Small intestine (tissue), 7 donors: ENCODE data around the gene VWA8. TPM values are rescaled to one million over a fixed set of nuclear protein-coding genes. Genes with fewer than 3 reads are reported as not detected.

Experiments used
- DNase-seq, 2 donors: peaks; one replicate each; pipeline versions ENCODE4 v3.0.0 to v3.0.0-alpha.2; 2013
- FAIRE-seq: peaks from 2 replicates; lab custom pipeline; 2012; peaks lifted over from hg19 to GRCh38; lab: Jason Lieb, UNC
- H3K27ac ChIP-seq, 3 donors: one replicate each; pipeline ENCODE4 v1.5.1; 2013; ENCODE audit warnings: low read length in 2 of 3, mild to moderate bottlenecking in 2 of 3, control low read depth in 1 of 3, inconsistent platforms in 1 of 3, low read depth in 1 of 3, moderate library complexity in 1 of 3
- H3K27me3 ChIP-seq, 3 donors: one replicate each; pipeline ENCODE4 v1.6.1; 2013; ENCODE audit warnings: low read length in 3 of 3, inconsistent platforms in 1 of 3; ENCODE audit not compliant: control insufficient read depth in 3 of 3, insufficient read depth in 3 of 3
- H3K36me3 ChIP-seq, 3 donors: one replicate each; pipeline ENCODE4 v1.6.1; 2013; ENCODE audit warnings: low read length in 3 of 3, inconsistent platforms in 1 of 3, low read depth in 1 of 3, mild to moderate bottlenecking in 1 of 3, moderate library complexity in 1 of 3; ENCODE audit not compliant: control insufficient read depth in 3 of 3, insufficient read depth in 2 of 3
- H3K4me1 ChIP-seq, 3 donors: one replicate each; pipeline ENCODE4 v1.6.1; 2013; ENCODE audit warnings: low read length in 2 of 3, inconsistent platforms in 1 of 3, low read depth in 1 of 3, mild to moderate bottlenecking in 1 of 3, moderate library complexity in 1 of 3; ENCODE audit not compliant: control insufficient read depth in 3 of 3, insufficient read depth in 2 of 3
- H3K4me3 ChIP-seq, 3 donors: one replicate each; pipeline ENCODE4 v1.5.1; 2013; ENCODE audit warnings: low read length in 3 of 3, control low read depth in 1 of 3, inconsistent platforms in 1 of 3, low read depth in 1 of 3, mild to moderate bottlenecking in 1 of 3, moderate library complexity in 1 of 3
- H3K9me3 ChIP-seq, 2 donors: one replicate each; pipeline ENCODE4 v1.6.1; 2013; ENCODE audit warnings: low read depth in 1 of 2, low read length in 1 of 2; ENCODE audit not compliant: control insufficient read depth in 2 of 2, insufficient read depth in 1 of 2
- WGBS, 3 donors: extraction: QIAGEN DNeasy Blood & Tissue Kit; methylation state at CpG; one replicate each; pipeline ENCODE4 v1.1.7; 2013; 5-methylcytosine and 5-hydroxymethylcytosine counted together
- polyA plus RNA-seq, 4 donors: library from polyadenylated mRNA; stranded (reverse) in 3 of 4; unstranded in 1 of 4; fragments of 200-250 nt in 3 of 4; fragments of 120-200 nt in 1 of 4; gene quantifications; one replicate each; pipeline versions ENCODE4 v1.2.1 to v1.2.3, GENCODE V29; 2013
- donor health status: healthy with polysubstance abuse.
- donor health status: control.
- donor health status: control.
- donor health status: Bipolar disorder and iron deficiency.
- donor health status: healthy.

VWA8 gene
- polyA plus RNA-seq, 4 donors = 3.8 to 11.5 (median 6.0) TPM

- H3K9me3 ChIP-seq = no peaks in the 10 kb centered on the region
- FAIRE-seq = no peak
- no peaks in the 10 kb centered on the region for H3K27me3 ChIP-seq
- 91 to 98% (median 93%) methylated on average over 1 of the region's 1 CpG for WGBS, 3 donors
- DNase-seq = no peak
- no peak overlapping the region for H3K27ac ChIP-seq
- peaks cover 0 to 4% (median 0%) of the 10 kb centered on the region in 3 donors for H3K4me1 ChIP-seq
- H3K4me3 ChIP-seq = no peak overlapping the region
- H3K36me3 ChIP-seq = peaks cover 0 to 3% (median 0%) of the 10 kb centered on the region in 3 donors
Measured at GRCh38 chr13:41691274-41691673, 269.6 kb downstream of the VWA8 start.

DNA sequence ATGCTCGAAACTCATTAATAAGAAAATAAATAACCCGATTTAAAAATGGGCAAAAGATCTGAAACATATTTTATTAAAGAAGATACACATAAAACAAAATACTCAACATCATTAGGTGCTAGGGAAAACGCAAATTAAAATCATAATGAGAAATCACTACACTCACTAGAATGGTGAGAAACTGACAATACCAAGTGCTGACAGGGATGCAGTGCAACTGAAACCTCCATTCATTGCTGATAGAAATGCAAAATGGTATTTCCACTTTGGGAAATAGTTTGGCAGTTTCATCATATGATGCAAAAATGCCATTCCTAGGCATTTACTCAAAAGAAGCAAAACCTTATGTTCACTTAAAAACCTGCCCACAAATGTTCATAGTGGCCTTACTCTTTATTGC is 278.1 kb downstream of the VWA8 start:
- WGBS, 3 donors = 95 to 97% (median 97%) methylated on average over 3 of the region's 3 CpGs

DNA sequence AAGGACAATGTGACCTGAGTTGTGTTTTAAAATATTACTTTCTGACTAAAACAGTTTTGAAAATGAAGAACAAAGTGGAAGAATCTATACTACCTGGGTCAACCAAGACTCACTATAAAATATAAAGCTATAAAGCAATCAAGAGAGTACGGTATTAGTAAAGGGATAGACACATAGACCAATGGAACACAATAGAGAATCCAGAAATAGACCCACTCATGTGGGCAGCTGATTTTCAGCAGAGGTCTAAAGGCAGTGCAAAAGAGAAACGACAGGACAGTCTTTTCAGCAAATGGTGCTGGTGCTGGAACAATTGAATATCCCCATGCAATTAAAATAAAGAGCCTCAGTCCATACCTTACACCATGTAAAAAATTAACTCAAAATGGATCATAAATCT is 278.9 kb downstream of the VWA8 start:
- FAIRE-seq (no peak), DNase-seq (no peak)
- Histone ChIP-seq H3K4me3 (no peak overlapping the region), H3K36me3 (peaks cover 0 to 7% (median 5%) of the 10 kb centered on the region in 3 donors), H3K4me1 (no peaks in the 10 kb centered on the region), H3K27ac (no peak overlapping the region), H3K27me3 (no peaks in the 10 kb centered on the region), H3K9me3 (no peaks in the 10 kb centered on the region)
- 91 to 94% (median 93%) methylated on average over 2 of the region's 2 CpGs for WGBS, 3 donors

More for the DNA sequence above, 278.1 kb downstream of the VWA8 start:
- Histone ChIP-seq H3K36me3 (peaks cover 0 to 7% (median 5%) of the 10 kb centered on the region in 3 donors), H3K27me3 (no peaks in the 10 kb centered on the region), H3K4me1 (no peaks in the 10 kb centered on the region), H3K4me3 (no peak overlapping the region), H3K9me3 (no peaks in the 10 kb centered on the region), H3K27ac (no peak overlapping the region)
- DNase-seq (no peak), FAIRE-seq (no peak)

- Histone ChIP-seq H3K36me3 (peaks cover 0 to 7% (median 3%) of the 10 kb centered on the region in 3 donors), H3K9me3 (no peaks in the 10 kb centered on the region), H3K27ac (no peak overlapping the region), H3K4me3 (no peak overlapping the region), H3K4me1 (no peaks in the 10 kb centered on the region), H3K27me3 (no peaks in the 10 kb centered on the region)
- 75 to 98% (median 89%) methylated on average over 3 of the region's 3 CpGs for whole genome bisulfite sequencing, 3 donors
- FAIRE-seq (no peak), DNase-seq (no peak)
Measured at GRCh38 chr13:41681587-41681986, 279.3 kb downstream of the VWA8 start.

- no peak overlapping the region for H3K27ac ChIP-seq
- no peak for FAIRE-seq
- H3K4me1 ChIP-seq = no peaks in the 10 kb centered on the region
- DNase-seq = no peak
- H3K27me3 ChIP-seq = no peaks in the 10 kb centered on the region
- WGBS, 3 donors = 95 to 98% (median 97%) methylated on average over 2 of the region's 2 CpGs
- H3K9me3 ChIP-seq = no peaks in the 10 kb centered on the region
- H3K4me3 ChIP-seq = no peak overlapping the region
- H3K36me3 ChIP-seq = peaks cover 0 to 7% (median 4%) of the 10 kb centered on the region in 3 donors
Measured at GRCh38 chr13:41680900-41681299, 280.0 kb downstream of the VWA8 start.

- H3K27ac ChIP-seq = no peak overlapping the region
- no peak overlapping the region for H3K4me3 ChIP-seq
- H3K4me1 ChIP-seq = no peaks in the 10 kb centered on the region
- no peak for DNase-seq
- no peaks in the 10 kb centered on the region for H3K27me3 ChIP-seq
- 43 to 60% (median 59%) methylated on average over 1 of the region's 1 CpG for WGBS, 3 donors
- peaks cover 0 to 13% (median 6%) of the 10 kb centered on the region in 3 donors for H3K36me3 ChIP-seq
- no peak for FAIRE-seq
- H3K9me3 ChIP-seq = no peaks in the 10 kb centered on the region
Measured at GRCh38 chr13:41678848-41679247, 282.1 kb downstream of the VWA8 start.

DNA sequence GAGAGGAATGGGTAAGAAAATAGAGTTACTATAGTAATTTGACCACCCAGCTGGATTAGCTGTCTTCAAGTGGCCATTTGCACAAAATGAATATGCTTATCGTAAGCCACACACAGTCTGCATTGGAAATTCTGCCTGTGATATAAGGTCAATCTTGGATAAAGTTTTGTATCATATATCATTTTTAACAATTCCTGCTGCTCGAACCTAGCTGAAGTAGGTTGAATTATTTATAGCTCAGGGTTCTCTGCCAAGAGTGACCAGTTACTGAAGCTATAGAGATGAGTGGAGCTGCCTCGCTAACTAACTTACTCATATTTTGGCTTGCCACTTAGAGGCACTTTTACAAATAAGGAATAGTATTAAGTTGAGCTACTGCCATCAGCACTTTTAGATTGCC is 282.7 kb downstream of the VWA8 start:
- WGBS, 3 donors = 77 to 96% (median 90%) methylated on average over 3 of the region's 3 CpGs
- no peak overlapping the region for H3K27ac ChIP-seq
- H3K27me3 ChIP-seq = no peaks in the 10 kb centered on the region
- H3K4me3 ChIP-seq = no peak overlapping the region
- DNase-seq (no peak), FAIRE-seq (no peak)
- peaks cover 0 to 10% (median 9%) of the 10 kb centered on the region in 3 donors for H3K36me3 ChIP-seq
- no peaks in the 10 kb centered on the region for H3K9me3 ChIP-seq
- H3K4me1 ChIP-seq = no peaks in the 10 kb centered on the region

- Histone ChIP-seq H3K4me1 (no peaks in the 10 kb centered on the region), H3K27me3 (no peaks in the 10 kb centered on the region), H3K9me3 (no peaks in the 10 kb centered on the region), H3K36me3 (peaks cover 0 to 6% (median 6%) of the 10 kb centered on the region in 3 donors), H3K27ac (no peak overlapping the region), H3K4me3 (no peak overlapping the region)
- FAIRE-seq (no peak), DNase-seq (no peak)
- WGBS, 3 donors = 93 to 96% (median 96%) methylated on average over 3 of the region's 3 CpGs
Measured at GRCh38 chr13:41675306-41675705, 285.6 kb downstream of the VWA8 start.

GRCh38 chr13:41674246-41674645 is 286.7 kb downstream of the VWA8 start:
- Histone ChIP-seq H3K27me3 (no peaks in the 10 kb centered on the region), H3K27ac (no peak overlapping the region), H3K4me1 (no peaks in the 10 kb centered on the region), H3K9me3 (no peaks in the 10 kb centered on the region), H3K4me3 (no peak overlapping the region), H3K36me3 (peaks cover 0 to 6% (median 6%) of the 10 kb centered on the region in 3 donors)
- FAIRE-seq (no peak), DNase-seq (no peak)
- 47 to 51% (median 50%) methylated on average over 2 of the region's 2 CpGs for WGBS, 3 donors
